Stimulated activated CD4-positive, alpha-beta T cell treated with anti-CD3 and anti-CD28 coated beads, Interleukin-12 subunit alpha, Interleukin-12 subunit beta, amount 100 ng/mL, for 4 hours (primary cell): Measurements from ENCODE around the gene CTXN2.

ENCODE experiments used
- DNase-seq: peaks from one replicate; pipeline ENCODE4 v3.0.0-alpha.2; 2020

Gene CTXN2

GRCh38 chr15:48191574-48192225 lies at the start of gene CTXN2:
Gene CTXN2, plus strand, starts transcription at chr15:48191665. Its CDS starts 9,636 bp downstream, at chr15:48201301.
- no peak for DNase-seq

- no peak for DNase-seq
Observed at GRCh38 chr15:48143856-48144255, 47.6 kb upstream of the CTXN2 start.

GRCh38 chr15:48144889-48145288 lies 46.6 kb upstream of the CTXN2 start:
- no peak for DNase-seq

GRCh38 chr15:48145923-48146322 lies 45.5 kb upstream of the CTXN2 start:
- no peak for DNase-seq

- no peak for DNase-seq
Observed at GRCh38 chr15:48147358-48147757, 44.1 kb upstream of the CTXN2 start.

GRCh38 chr15:48149858-48150257 lies 41.6 kb upstream of the CTXN2 start:
- no peak for DNase-seq

GRCh38 chr15:48153526-48153925 lies 37.9 kb upstream of the CTXN2 start:
- DNase-seq: no peak

- no peak for DNase-seq
Observed at GRCh38 chr15:48168616-48169015, 22.8 kb upstream of the CTXN2 start.

GRCh38 chr15:48170981-48171380 lies 20.5 kb upstream of the CTXN2 start:
- no peak for DNase-seq

- DNase-seq: no peak
Observed at GRCh38 chr15:48175126-48175525, 16.3 kb upstream of the CTXN2 start.

GRCh38 chr15:48176112-48176511 lies 15.4 kb upstream of the CTXN2 start:
- DNase-seq: no peak

GRCh38 chr15:48176957-48177356 lies 14.5 kb upstream of the CTXN2 start:
- no peak for DNase-seq

GRCh38 chr15:48177383-48177765 lies 14.1 kb upstream of the CTXN2 start:
- no peak for DNase-seq

GRCh38 chr15:48177766-48178647 lies 13.5 kb upstream of the CTXN2 start, which contains the start of gene MYEF2:
Gene MYEF2, minus strand, starts transcription at chr15:48178295. Its CDS starts 58 bp downstream, at chr15:48178237.
- peak; percentile 65 for DNase-seq

- no peak for DNase-seq
Observed at GRCh38 chr15:48178648-48178931, 12.9 kb upstream of the CTXN2 start.

- no peak for DNase-seq
Observed at GRCh38 chr15:48182749-48183148, 8.7 kb upstream of the CTXN2 start.

- DNase-seq: no peak
Observed at GRCh38 chr15:48185529-48185928, 5.9 kb upstream of the CTXN2 start.

GRCh38 chr15:48186271-48186670 lies 5.2 kb upstream of the CTXN2 start:
- no peak for DNase-seq

GRCh38 chr15:48190932-48191573 lies 412 bp upstream of the CTXN2 start:
- DNase-seq: peak; percentile 43

GRCh38 chr15:48202068-48202467 lies 10.6 kb downstream of the CTXN2 start:
- no peak for DNase-seq

GRCh38 chr15:48205981-48206380 lies 14.5 kb downstream of the CTXN2 start, which contains the start of gene SLC12A1:
Gene SLC12A1, plus strand, starts transcription at chr15:48206302. Its CDS starts 1,418 bp downstream, at chr15:48207720.
- DNase-seq: no peak

GRCh38 chr15:48221261-48221660 lies 29.8 kb downstream of the CTXN2 start:
- DNase-seq: no peak

GRCh38 chr15:48221885-48222284 lies 30.4 kb downstream of the CTXN2 start:
- DNase-seq: no peak

GRCh38 chr15:48222627-48223026 lies 31.2 kb downstream of the CTXN2 start:
- no peak for DNase-seq
